ENCODE measurements around the gene PKDREJ. TPM values are rescaled to one million over a fixed set of nuclear protein-coding genes. Genes with fewer than 3 reads are reported as not detected.

PKDREJ gene
- total RNA-seq, 1 donor: under 0.01 TPM

GRCh38 chr22:46240073-46240472, 23.1 kb downstream of the PKDREJ start:
- Histone ChIP-seq H3K4me3 (ENCODE audit: low read length) (no peak overlapping the region), H3K4me1 (ENCODE audit: insufficient read depth, low read length) (peaks cover 35% of the 10 kb centered on the region), H3K27me3 (ENCODE audit: insufficient read depth, low read length) (no peaks in the 10 kb centered on the region), H3K9me3 (ENCODE audit: low read depth, low read length) (no peaks in the 10 kb centered on the region)

- Histone ChIP-seq H3K4me3 (ENCODE audit: low read length) (no peak overlapping the region), H3K4me1 (ENCODE audit: insufficient read depth, low read length) (peaks cover 35% of the 10 kb centered on the region), H3K27me3 (ENCODE audit: insufficient read depth, low read length) (no peaks in the 10 kb centered on the region), H3K9me3 (ENCODE audit: low read depth, low read length) (no peaks in the 10 kb centered on the region)
Measured at GRCh38 chr22:46239261-46240048, 23.7 kb downstream of the PKDREJ start.

GRCh38 chr22:46238541-46238940, 24.6 kb downstream of the PKDREJ start:
- no peak overlapping the region for H3K4me3 ChIP-seq (ENCODE audit: low read length)
- no peaks in the 10 kb centered on the region for H3K27me3 ChIP-seq (ENCODE audit: insufficient read depth, low read length)
- H3K4me1 ChIP-seq (ENCODE audit: insufficient read depth, low read length): peaks cover 35% of the 10 kb centered on the region
- no peaks in the 10 kb centered on the region for H3K9me3 ChIP-seq (ENCODE audit: low read depth, low read length)

- peaks cover 34% of the 10 kb centered on the region for H3K4me1 ChIP-seq (ENCODE audit: insufficient read depth, low read length)
- H3K27me3 ChIP-seq (ENCODE audit: insufficient read depth, low read length): no peaks in the 10 kb centered on the region
- no peak overlapping the region for H3K4me3 ChIP-seq (ENCODE audit: low read length)
- no peaks in the 10 kb centered on the region for H3K9me3 ChIP-seq (ENCODE audit: low read depth, low read length)
Measured at GRCh38 chr22:46237453-46238124, 25.6 kb downstream of the PKDREJ start.

GRCh38 chr22:46234969-46235368, 28.2 kb downstream of the PKDREJ start:
- H3K27me3 ChIP-seq (ENCODE audit: insufficient read depth, low read length): no peaks in the 10 kb centered on the region
- H3K4me3 ChIP-seq (ENCODE audit: low read length): no peak overlapping the region
- H3K4me1 ChIP-seq (ENCODE audit: insufficient read depth, low read length): peaks cover 12% of the 10 kb centered on the region
- no peaks in the 10 kb centered on the region for H3K9me3 ChIP-seq (ENCODE audit: low read depth, low read length)

GRCh38 chr22:46233231-46233630, 29.9 kb downstream of the PKDREJ start:
- no peaks in the 10 kb centered on the region for H3K27me3 ChIP-seq (ENCODE audit: insufficient read depth, low read length)
- H3K4me3 ChIP-seq (ENCODE audit: low read length): no peak overlapping the region
- peaks cover 4% of the 10 kb centered on the region for H3K4me1 ChIP-seq (ENCODE audit: insufficient read depth, low read length)
- no peaks in the 10 kb centered on the region for H3K9me3 ChIP-seq (ENCODE audit: low read depth, low read length)

- no peaks in the 10 kb centered on the region for H3K9me3 ChIP-seq (ENCODE audit: low read depth, low read length)
Measured at GRCh38 chr22:46230262-46230901, 32.8 kb downstream of the PKDREJ start.

GRCh38 chr22:46229701-46230100, 33.4 kb downstream of the PKDREJ start:
- Histone ChIP-seq H3K9me3 (ENCODE audit: low read depth, low read length) (no peaks in the 10 kb centered on the region), H3K4me3 (ENCODE audit: low read length) (no peak overlapping the region), H3K27me3 (ENCODE audit: insufficient read depth, low read length) (no peaks in the 10 kb centered on the region), H3K4me1 (ENCODE audit: insufficient read depth, low read length) (peaks cover 4% of the 10 kb centered on the region)

More at GRCh38 chr22:46230262-46230901, 32.8 kb downstream of the PKDREJ start:
- no peaks in the 10 kb centered on the region for H3K27me3 ChIP-seq (ENCODE audit: insufficient read depth, low read length)
- H3K4me3 ChIP-seq (ENCODE audit: low read length): no peak overlapping the region
- peaks cover 4% of the 10 kb centered on the region for H3K4me1 ChIP-seq (ENCODE audit: insufficient read depth, low read length)

- H3K27me3 ChIP-seq (ENCODE audit: insufficient read depth, low read length): no peaks in the 10 kb centered on the region
Measured at GRCh38 chr22:46226577-46226976, 36.6 kb downstream of the PKDREJ start.

GRCh38 chr22:46225631-46226030, 37.5 kb downstream of the PKDREJ start:
- H3K4me1 ChIP-seq (ENCODE audit: insufficient read depth, low read length): no peaks in the 10 kb centered on the region
- no peaks in the 10 kb centered on the region for H3K27me3 ChIP-seq (ENCODE audit: insufficient read depth, low read length)
- no peaks in the 10 kb centered on the region for H3K9me3 ChIP-seq (ENCODE audit: low read depth, low read length)
- H3K4me3 ChIP-seq (ENCODE audit: low read length): no peak overlapping the region

More at GRCh38 chr22:46226577-46226976, 36.6 kb downstream of the PKDREJ start:
- H3K4me3 ChIP-seq (ENCODE audit: low read length): no peak overlapping the region
- no peaks in the 10 kb centered on the region for H3K4me1 ChIP-seq (ENCODE audit: insufficient read depth, low read length)
- no peaks in the 10 kb centered on the region for H3K9me3 ChIP-seq (ENCODE audit: low read depth, low read length)

GRCh38 chr22:46224898-46225290, 38.2 kb downstream of the PKDREJ start:
- no peaks in the 10 kb centered on the region for H3K27me3 ChIP-seq (ENCODE audit: insufficient read depth, low read length)
- no peaks in the 10 kb centered on the region for H3K9me3 ChIP-seq (ENCODE audit: low read depth, low read length)
- no peak overlapping the region for H3K4me3 ChIP-seq (ENCODE audit: low read length)
- no peaks in the 10 kb centered on the region for H3K4me1 ChIP-seq (ENCODE audit: insufficient read depth, low read length)

- Histone ChIP-seq H3K4me3 (ENCODE audit: low read length) (no peak overlapping the region), H3K27me3 (ENCODE audit: insufficient read depth, low read length) (no peaks in the 10 kb centered on the region), H3K9me3 (ENCODE audit: low read depth, low read length) (no peaks in the 10 kb centered on the region), H3K4me1 (ENCODE audit: insufficient read depth, low read length) (no peaks in the 10 kb centered on the region)
Measured at GRCh38 chr22:46224044-46224897, 38.9 kb downstream of the PKDREJ start.

GRCh38 chr22:46220921-46221320, 42.2 kb downstream of the PKDREJ start:
- no peaks in the 10 kb centered on the region for H3K9me3 ChIP-seq (ENCODE audit: low read depth, low read length)
- H3K27me3 ChIP-seq (ENCODE audit: insufficient read depth, low read length): no peaks in the 10 kb centered on the region
- no peaks in the 10 kb centered on the region for H3K4me1 ChIP-seq (ENCODE audit: insufficient read depth, low read length)
- no peak overlapping the region for H3K4me3 ChIP-seq (ENCODE audit: low read length)

GRCh38 chr22:46219636-46220035, 43.5 kb downstream of the PKDREJ start:
- H3K4me1 ChIP-seq (ENCODE audit: insufficient read depth, low read length): no peaks in the 10 kb centered on the region
- no peak overlapping the region for H3K4me3 ChIP-seq (ENCODE audit: low read length)
- H3K27me3 ChIP-seq (ENCODE audit: insufficient read depth, low read length): no peaks in the 10 kb centered on the region
- no peaks in the 10 kb centered on the region for H3K9me3 ChIP-seq (ENCODE audit: low read depth, low read length)

All from mononuclear cell (primary cell).